ENCODE results near the gene SLC44A5.
"Not testable (repeated sequence)": the region's sequence is repeated elsewhere in the genome, so short reads cannot be mapped to it uniquely, and the experiment has no call there.

SLC44A5 gene

DNA sequence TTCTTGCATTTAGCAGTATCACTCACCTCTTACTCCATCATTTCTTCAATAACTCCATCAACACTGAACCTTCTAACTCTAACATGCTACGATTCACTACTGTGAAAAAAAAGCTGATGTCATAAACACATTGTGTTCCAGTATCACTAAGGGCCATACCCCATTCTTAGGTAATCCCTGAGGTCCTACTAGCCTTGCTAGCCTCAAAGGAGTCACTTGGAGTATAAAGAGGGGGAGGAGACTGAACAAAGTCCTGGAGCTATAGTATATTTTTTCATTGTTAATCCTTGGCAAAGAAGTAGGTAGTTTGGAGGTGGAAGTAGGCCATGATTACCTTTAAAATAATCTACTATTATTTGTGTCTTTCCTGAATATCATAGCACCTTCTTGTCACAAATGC lies at the start of gene SLC44A5:
SLC44A5 (minus strand) TSS at position 101 of the 400 bp plus-strand sequence. CDS start 69,667 bp downstream, outside the sequence.
- no peak for DNase-seq (ENCODE audit: low read depth, low spot score)

DNA sequence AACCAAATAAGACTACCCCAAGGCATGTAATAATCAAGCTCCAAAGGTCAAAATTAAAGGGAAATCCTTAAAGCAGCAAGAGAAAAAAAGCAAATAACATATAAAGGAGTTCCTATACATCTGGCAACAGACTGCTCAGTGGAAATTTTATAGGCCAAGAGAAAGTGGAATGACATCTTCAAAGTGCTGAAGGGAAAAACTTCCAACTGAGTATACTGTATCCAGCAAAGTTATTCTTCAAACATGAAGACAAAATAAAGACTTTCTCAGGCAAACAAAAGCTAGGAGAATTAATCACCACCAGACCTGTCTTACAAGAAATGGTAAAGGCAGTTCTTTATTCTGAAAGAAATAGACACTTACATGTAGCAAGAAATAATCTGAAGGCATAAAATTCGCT lies 45.0 kb upstream of the SLC44A5 start:
- DNase-seq (ENCODE audit: low read depth, low spot score) = no peak

DNA sequence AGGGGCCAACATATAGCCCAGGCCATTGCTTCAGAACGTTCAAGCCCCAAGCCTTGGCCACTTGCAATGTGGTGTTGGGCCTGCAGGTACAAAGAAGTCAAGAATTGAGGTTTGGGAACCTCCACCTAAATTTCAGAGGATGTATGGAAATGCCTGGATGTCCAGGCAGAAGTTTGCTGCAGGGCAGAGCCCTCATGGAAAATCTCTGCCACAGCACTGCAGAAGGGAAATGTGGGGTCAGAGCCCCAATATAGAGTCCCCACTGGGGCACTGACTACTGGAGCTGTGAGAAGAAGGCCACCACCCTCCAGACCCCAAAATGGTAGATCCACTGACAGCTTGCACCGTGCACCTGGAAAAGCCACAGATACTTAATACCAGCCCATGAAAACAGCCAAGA lies 36.3 kb upstream of the SLC44A5 start:
- DNase-seq (ENCODE audit: low read depth, low spot score) = not testable (repeated sequence)

DNA sequence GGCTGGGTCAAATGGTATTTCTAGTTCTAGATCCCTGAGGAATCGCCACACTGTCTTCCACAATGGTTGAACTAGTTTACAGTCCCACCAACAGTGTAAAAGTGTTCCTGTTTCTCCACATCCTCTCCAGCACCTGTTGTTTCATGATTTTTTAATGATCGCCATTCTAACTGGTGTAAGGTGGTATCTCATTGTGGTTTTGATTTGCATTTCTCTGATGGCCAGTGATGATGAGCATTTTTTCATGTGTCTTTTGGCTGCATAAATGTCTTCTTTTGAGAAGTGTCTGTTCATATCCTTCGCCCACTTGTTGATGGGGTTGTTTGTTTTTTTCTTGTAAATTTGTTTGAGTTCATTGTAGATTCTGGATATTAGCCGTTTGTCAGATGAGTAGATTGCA lies 34.2 kb upstream of the SLC44A5 start:
- DNase-seq (ENCODE audit: low read depth, low spot score) = not testable (repeated sequence)

DNA sequence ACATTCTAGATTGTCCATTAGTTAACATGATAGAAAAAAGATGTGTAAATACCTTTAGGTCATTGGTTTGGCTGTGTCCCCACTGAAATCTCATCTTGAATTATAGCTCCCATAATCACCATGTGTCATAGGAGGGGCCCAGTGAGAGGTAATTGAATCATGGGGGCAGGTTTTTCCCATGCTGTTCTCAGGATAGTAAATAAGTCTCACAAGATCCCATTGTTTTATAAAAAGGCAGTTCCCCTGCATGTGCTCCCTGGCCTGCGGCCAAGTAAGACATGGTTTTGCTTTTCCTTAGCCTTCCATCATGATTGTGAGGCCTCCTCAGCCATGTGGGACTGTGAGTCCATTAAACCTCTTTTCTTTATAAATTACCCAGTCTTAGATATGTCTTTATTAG lies 32.5 kb upstream of the SLC44A5 start:
- DNase-seq (ENCODE audit: low read depth, low spot score) = no peak

DNA sequence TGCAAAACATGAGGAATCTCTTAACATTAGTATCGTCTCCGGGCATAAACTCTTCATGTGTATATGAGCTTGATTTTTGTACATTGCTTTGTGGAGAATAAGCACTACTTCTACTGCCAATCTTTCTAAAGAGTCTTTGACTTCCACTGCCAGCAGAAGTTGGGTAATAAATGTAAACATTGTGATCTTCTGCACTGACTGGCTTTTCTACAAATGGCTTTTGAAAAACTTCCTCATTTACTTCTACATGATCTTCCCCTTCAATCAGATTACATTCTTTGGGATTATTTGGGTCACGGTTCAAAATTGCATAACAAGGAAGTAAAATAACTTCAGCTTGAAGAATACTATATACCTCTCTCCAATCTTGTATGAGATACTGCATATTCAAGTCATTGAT lies 30.4 kb upstream of the SLC44A5 start:
- no peak for DNase-seq (ENCODE audit: low read depth, low spot score)

DNA sequence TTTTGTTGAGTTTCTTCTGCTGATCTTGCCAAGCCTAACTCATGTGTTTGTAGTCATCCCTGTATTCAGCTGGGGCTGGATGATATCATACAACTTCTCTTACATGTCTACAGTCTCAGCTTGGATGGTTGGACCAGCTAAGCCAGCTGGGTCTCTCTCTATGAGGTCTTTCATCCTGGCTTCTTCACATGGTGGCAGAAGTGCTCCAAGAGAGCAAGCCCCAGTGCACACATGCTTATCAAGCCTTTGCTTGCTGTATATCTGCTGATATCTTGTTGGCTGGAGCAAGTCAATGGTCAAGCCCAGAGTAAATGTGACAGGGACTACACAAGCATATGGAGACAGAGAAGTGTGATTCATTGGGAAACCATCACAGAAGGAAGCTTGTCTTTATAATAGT lies 29.2 kb upstream of the SLC44A5 start:
- DNase-seq (ENCODE audit: low read depth, low spot score) = no peak

DNA sequence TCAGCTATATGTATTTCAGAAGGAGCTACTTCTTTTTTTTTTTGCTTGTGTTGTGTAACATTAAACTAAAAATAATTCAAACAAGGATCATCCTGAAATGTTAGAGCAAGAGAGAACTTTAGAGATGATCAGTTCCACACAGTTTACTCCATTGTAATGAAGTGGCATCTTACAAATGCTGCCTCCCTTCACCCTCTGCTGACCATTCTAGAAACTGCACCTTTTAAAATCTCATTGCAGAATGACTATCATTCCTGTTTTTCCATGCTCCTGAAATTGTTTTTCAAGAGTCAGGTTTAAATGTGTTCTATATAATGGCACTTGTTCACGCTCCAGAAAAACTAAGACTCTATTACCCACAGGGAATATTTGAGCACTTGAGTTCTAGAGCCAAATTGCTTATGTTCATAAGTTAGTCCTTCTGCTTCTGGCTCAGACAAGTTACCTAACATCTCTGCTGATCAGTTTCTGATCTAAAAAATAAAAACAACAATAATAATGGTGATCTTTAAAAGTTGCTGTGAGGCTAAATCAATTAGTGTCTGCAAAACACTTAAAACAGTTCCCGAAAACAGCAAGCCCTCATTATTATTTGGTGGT lies 21.5 kb upstream of the SLC44A5 start:
- DNase-seq (ENCODE audit: low read depth, low spot score) = no peak

DNA sequence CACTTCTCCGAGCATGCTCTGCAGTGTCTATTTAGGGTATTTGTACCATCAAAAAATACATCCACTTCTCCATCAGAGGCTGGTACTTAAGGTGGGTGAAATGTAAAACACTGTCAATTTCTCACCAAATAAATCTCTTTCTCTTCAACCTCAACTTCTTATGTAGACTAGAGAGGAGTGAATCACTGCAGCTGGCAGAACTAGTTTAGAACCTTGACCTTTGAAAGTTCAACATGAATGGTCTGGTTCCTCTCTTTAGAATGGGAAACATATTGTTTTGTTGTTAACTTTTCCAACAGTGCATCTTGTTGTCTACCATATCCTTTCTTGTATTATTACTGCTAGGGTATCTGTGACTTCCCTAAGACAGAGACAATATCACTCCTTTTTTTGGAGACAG lies 20.1 kb upstream of the SLC44A5 start:
- DNase-seq (ENCODE audit: low read depth, low spot score) = no peak

DNA sequence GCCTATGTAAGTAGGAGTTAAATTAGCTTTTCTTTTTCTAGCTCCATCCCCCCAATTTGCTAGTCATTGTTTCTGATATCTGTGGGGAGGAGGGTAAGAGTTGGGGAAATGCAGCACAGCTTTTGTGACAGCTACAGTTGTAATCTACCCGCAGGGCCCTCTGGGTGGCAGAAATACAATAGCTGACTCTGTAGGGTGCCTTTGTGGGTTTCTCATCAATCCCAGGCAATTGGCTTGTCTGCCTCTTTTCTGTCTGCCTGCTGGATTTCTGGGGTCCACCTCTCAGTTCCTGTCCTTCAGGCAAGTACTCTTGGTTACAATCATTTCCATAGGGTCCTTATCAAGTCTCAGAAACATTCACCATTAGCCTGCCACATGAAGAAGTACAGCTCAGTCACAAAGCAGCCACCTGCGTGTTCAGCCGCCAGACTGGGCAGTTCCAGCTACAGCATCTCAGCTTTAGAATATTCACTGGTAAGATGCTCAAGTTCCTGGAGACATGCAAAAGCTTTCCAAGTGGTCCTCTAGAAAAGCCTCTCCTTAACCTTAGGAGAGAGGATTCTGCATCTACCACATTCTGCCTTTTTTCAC lies 19.2 kb upstream of the SLC44A5 start:
- no peak for DNase-seq (ENCODE audit: low read depth, low spot score)

DNA sequence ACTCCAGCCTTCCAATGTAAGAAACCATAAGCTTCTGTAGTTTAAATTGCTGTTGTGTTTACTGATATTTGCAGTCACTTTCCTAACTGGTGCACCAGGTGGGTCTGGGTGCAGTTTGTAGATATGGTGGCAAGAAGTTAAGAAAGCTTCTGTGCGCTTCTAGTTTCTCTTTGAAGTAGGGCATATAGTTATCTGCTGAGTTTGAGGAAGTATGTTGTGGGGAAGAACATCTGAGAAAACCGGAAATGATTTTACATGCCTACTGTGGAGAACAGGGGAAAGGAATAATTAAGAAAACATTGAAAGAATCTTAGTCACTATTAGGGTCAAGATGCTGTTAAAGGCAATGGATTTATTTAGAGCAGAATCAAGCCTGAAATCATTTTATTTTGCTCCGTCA lies 14.9 kb upstream of the SLC44A5 start:
- DNase-seq (ENCODE audit: low read depth, low spot score) = no peak

DNA sequence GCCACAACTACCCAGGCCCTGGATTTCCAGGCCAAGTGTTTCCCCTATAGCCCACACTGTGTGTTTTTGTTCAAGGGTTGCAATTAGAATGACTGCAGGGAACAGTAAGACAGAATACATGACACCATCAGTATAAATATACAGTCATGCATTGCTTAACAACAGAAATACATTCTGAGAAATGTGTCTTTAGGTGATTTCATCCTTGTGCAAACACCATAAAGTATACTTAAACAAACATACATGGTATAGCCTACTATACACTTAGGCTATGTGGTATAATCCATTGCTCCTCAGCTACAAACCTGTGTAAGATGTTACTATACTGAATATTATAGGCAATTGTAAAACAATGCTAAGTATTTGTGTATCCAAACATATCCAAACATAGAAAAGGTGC lies 7.5 kb upstream of the SLC44A5 start:
- DNase-seq (ENCODE audit: low read depth, low spot score) = no peak

DNA sequence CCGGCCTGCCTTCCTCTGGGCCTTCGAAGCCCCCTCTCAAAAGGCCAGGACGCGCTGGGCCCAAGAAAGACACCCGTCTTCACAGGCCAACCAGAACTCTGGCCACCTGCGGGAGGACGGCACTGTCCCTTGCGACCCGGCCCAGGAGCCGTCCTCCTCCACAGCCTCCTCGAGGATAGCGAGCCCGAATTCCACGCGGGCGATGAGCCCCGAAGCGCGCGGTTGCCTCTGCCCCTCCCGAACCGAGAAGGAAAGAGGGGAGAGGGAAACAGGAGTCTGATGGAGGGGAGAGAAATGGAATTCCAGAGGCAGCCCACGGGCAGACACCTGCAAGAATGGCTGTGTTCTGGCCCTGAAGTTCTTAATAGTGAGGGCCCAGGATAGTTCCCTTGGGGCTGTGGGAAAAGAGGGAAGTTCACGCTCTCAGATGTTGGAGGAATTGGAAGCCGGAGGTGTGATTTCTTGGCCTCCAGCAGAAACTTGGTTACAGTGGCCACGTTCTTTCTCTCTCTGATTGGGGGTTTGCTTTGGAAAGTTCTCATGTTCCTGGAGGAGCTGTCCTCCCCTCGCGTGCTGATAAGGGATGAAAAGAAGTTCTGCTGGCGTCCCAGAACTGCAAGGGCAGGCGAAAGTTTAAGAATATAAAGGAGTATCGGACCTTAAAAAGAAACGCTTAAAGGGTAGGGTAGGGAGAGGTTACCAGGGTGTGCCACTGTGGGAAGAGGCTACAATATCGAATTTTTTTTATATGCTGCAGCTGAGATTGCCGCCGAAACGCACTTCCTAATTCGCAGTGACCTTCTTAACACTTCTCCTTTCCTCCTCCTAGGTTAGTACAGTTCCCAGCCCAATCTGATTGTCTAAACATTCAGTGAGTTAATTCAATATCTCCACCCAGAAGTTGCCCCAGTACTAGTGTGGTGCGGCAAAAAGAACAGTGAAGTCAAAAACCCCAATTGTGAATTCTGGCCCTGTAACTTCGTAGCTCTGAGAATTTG lies 5.8 kb upstream of the SLC44A5 start:
- DNase-seq (ENCODE audit: low read depth, low spot score) = no peak

DNA sequence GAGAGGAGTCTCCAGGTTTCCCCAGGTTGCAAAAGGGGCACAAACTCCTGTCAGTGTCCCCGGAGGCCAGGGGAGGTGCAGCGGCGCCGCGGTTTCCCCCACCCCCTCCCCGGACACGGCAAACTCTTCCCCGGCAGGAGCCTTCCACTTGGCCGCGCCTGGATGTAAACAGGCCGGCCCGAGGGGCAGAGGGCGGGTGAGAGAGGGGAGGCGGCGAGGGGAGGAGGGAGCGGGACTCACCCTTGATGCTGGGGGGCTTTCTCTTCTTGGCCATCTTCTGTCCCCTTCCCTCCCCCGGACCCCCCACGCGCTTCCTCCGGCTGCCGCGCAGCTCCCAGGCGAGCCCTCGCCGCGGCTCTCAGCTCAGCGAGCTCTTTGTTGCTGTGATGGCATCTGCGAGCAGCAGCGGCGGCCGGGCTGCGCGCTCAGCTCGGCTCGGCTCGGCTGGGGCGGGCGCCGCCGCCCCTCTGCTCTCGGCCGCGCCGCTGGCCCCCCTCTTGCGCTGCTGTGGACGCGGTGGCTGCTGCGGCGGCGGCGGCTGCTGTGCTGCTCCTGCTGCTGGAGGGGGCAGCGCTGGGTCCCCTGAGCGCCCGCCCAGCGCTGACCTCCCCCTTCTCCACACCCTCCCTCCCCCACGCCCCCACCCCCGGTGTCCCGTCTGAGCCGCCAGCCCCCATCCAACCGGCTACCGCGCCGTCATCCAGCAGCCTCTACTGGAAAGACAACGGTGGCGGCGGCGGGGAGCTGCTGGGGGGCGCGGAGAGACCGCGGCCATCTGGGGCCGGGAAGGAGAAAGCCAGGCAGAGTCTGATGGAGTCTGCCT lies 4.9 kb upstream of the SLC44A5 start:
- no peak for DNase-seq (ENCODE audit: low read depth, low spot score)

DNA sequence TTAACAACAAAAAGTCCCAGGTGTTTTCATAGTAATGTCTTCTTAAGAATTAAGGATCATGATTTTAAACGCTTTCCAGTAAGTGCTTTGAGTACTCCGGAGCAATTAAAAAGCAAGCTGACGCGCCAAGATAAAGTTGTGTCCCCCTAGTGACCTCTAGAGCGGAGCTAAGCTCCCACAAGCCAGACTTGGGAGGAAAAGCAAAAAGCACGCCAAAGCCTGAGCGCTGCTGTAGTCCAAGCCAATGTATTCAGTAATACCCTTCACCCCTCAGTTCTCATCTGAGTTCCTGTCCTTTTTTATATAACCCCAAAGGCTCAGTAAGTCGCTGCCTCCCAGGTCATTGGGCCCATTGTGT lies 3.5 kb upstream of the SLC44A5 start:
- DNase-seq (ENCODE audit: low read depth, low spot score) = no peak

DNA sequence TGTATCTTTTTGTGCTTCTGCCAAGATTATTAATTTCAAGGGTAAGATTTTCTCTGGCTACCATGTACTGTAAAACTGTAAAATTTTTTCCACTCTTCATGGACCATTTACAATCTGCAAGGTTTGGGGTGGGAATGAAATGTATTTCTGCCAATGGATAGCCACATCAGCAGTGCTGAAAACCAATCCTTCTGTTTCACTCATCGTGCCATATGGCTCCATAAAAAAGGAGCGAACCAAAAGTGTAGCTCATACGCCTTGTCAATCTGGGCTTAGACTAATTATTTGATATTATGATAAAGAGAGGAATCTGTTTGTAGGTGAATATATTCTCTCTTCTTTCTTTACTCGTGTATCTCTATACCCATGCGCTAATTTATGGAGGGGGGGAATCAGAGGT lies 3.0 kb upstream of the SLC44A5 start:
- no peak for DNase-seq (ENCODE audit: low read depth, low spot score)

DNA sequence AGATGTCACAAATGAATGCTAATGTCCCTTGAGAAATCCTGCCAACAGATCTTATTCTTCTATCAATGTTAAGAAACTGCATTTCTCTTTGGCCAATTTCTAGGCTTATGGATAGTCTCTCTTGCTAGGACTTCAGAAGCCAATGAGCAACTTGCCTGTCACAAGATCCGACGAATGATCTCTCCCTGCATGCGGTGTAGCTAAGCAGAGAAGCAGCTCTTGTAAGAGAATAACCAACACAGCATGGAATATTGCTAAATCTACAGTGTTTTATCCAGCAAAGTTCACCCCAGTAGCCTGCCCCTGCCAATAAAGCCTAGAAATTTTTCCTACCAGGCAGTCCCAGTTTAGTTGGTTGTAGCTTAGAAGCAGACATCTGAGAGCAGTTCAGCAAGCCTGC lies 2.1 kb upstream of the SLC44A5 start:
- no peak for DNase-seq (ENCODE audit: low read depth, low spot score)

DNA sequence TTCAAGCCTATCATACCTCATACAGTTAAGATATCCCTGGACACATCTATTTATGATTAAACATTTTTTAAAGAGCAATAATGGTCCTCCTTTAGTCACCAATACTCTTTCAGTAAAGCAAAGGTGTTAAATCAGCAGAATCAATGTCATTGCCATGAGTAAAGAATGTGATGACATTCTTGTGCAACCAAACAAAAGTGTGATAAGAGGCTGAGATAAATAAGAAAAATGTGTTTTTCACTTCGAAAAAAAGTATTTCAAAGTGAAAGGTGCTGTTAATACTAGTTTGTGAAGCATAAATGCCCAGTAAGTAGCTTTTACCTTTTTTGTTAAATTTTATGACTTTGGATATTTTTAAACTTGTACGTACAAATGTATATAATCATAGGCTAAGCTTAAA lies 8.4 kb downstream of the SLC44A5 start:
- DNase-seq (ENCODE audit: low read depth, low spot score) = no peak

DNA sequence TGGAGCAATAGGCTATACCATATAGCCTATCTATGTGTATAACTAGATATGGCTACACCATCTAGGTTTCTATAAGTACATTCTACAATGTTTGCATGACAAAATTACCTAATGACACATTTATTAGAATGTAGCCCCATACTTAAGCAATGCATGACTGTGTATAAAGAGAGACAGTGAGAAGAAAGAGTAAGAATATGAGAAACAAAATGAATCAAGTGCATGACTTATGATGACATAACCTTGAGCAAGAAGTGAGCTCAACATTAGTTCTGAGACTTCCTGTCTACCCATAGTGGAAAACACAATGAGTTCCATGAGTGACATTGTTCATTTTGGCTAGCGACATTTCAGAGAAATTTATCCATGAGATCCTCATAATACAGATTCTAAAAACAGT lies 10.1 kb downstream of the SLC44A5 start:
- DNase-seq (ENCODE audit: low read depth, low spot score) = no peak

DNA sequence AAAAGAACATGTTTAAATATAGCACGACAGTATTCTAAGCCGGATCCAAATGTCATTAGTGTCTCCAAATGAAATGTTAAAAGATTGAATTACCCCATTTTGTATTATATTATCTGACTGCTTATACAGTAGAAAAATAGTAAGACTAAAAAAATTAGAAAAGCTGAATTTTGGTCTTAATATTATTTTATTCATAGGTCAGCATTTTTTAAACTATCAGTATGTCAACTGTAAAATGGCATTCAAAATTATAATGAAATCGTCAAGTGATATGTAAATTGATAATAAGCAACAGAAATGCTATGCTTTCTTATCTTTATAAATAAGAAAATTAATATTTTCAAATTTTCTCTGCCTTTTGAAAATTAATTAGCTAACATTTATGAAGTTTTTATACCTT lies 16.6 kb downstream of the SLC44A5 start:
- DNase-seq (ENCODE audit: low read depth, low spot score) = no peak

DNA sequence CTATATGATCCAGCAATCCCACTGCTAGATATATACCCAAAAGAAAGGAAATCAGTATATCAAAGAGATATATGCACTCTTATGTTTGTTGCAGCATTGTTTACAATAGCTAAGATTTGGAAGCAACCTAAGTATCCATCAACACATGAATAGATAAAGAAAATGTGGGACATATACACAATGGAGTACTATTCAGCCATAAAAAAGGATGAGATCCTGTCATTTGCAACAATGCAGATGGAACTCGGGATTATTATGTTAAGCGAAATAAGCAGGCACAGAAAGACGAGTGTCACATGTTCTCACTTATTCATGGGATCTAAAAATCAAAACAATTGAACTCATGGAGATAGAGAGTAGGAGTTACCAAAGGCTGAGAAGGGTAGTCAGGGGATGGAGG lies 17.5 kb downstream of the SLC44A5 start:
- not testable (repeated sequence) for DNase-seq (ENCODE audit: low read depth, low spot score)

DNA sequence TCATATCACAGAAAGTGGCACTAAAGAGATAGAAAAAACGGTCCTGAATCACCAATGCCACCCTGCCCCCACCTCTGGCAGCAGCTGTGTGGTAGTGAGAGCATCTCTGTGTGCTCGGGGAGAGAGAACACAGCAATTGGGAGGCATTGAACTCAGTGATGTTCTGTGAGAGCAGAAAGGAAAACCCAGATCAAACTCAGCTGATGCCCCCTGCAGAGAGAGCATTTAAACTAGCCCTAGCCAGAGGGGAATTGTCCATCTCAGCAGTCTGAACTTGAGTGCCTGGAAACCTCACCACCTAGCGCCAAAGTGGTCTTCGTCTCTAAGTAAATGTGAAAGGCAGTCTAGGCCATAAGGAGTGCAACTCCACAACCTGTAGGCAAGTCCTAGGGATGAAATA lies 21.3 kb downstream of the SLC44A5 start:
- no peak for DNase-seq (ENCODE audit: low read depth, low spot score)

Measured in brain pericyte (primary cell).